GM13976 (cell line): ENCODE results near the gene HEPACAM2.

Experiments used
- DNase-seq: peaks from one replicate; pipeline ENCODE4 v3.0.0; 2012; ENCODE audit warnings: low spot score
- CTCF ChIP-seq: IDR thresholded peaks from 2 replicates; pipeline ENCODE4 v1.5.1; 2012; ENCODE audit warnings: borderline replicate concordance, mild to moderate bottlenecking; ENCODE audit not compliant: insufficient read depth; ENCODE audit errors: extremely low read depth, missing control alignments, control extremely low read depth
- in situ Hi-C: fragments of 300-500 bp; cut with MboI; formaldehyde crosslinking; loops from one replicate; pipeline ENCODE4 v1.12.0; 2022; ENCODE audit warnings: low sequenced_read_pairs, mixed read lengths, inconsistent platforms; ENCODE audit not compliant: unreplicated experiment

The HEPACAM2 gene

GRCh38 chr7:93175219-93175618 lies 51.0 kb downstream of the HEPACAM2 start:
- in situ Hi-C loops = no loop called here
- no peak for TF ChIP-seq CTCF

GRCh38 chr7:93172683-93173082 lies 53.6 kb downstream of the HEPACAM2 start:
- no peak for DNase-seq
- in situ Hi-C loops = no loop called here
- TF ChIP-seq CTCF = no peak

More at GRCh38 chr7:93175219-93175618, 51.0 kb downstream of the HEPACAM2 start:
- DNase-seq = no peak

GRCh38 chr7:93171606-93172226 lies 54.6 kb downstream of the HEPACAM2 start:
- DNase-seq = no peak
- no peak for TF ChIP-seq CTCF
- in situ Hi-C loops = no loop called here

GRCh38 chr7:93165447-93165846 lies 60.8 kb downstream of the HEPACAM2 start:
- in situ Hi-C loops = no loop called here
- no peak for TF ChIP-seq CTCF
- peak; percentile 31 for DNase-seq

- no peak for DNase-seq
- in situ Hi-C loops = no loop called here
- TF ChIP-seq CTCF = no peak
These were observed 61.5 kb downstream of the HEPACAM2 start for GRCh38 chr7:93164766-93165165.

GRCh38 chr7:93161181-93161762 lies 65.0 kb downstream of the HEPACAM2 start:
- in situ Hi-C loops = no loop called here
- TF ChIP-seq CTCF = no peak
- no peak for DNase-seq
